Aorta (tissue), 5 donors: ENCODE results near the gene B4GALNT4. TPM values are rescaled to one million over a fixed set of nuclear protein-coding genes. Genes with fewer than 3 reads are reported as not detected.
"Not testable (repeated sequence)": the region's sequence is repeated elsewhere in the genome, so short reads cannot be mapped to it uniquely, and the experiment has no call there.

Experiments
- ATAC-seq: fragments of 200-7000 bp; cut with Tn5 transposase; one replicate; pipeline ENCODE4 v1.9.1; 2022; ENCODE audit warnings: moderate library complexity; ENCODE audit not compliant: low FRiP score
- DNase-seq, 2 donors: peaks; one replicate each; pipeline ENCODE4 v3.0.0-alpha.2; 2020
- H3K27ac ChIP-seq, 2 donors: one replicate each; pipeline ENCODE4 v1.5.1; 2013; ENCODE audit warnings: low read length in 2 of 2, mild to moderate bottlenecking in 2 of 2, moderate library complexity in 2 of 2, control low read depth in 1 of 2, inconsistent platforms in 1 of 2, low read depth in 1 of 2
- H3K27me3 ChIP-seq, 2 donors: one replicate each; pipeline ENCODE4 v1.6.1; 2013; ENCODE audit warnings: control low read depth in 1 of 2, low read length in 1 of 2, mild to moderate bottlenecking in 1 of 2, moderate library complexity in 1 of 2; ENCODE audit not compliant: insufficient read depth in 2 of 2, control insufficient read depth in 1 of 2
- H3K36me3 ChIP-seq, 2 donors: one replicate each; pipeline ENCODE4 v1.6.1; 2013; ENCODE audit warnings: control low read depth in 1 of 2, low read length in 1 of 2, mild to moderate bottlenecking in 1 of 2; ENCODE audit not compliant: insufficient read depth in 2 of 2, control insufficient read depth in 1 of 2
- H3K4me1 ChIP-seq, 2 donors: one replicate each; pipeline ENCODE4 v1.6.1; 2013; ENCODE audit warnings: low read length in 2 of 2, control low read depth in 1 of 2, mild to moderate bottlenecking in 1 of 2, moderate library complexity in 1 of 2; ENCODE audit not compliant: insufficient read depth in 2 of 2, control insufficient read depth in 1 of 2
- H3K4me3 ChIP-seq, 2 donors: one replicate each; pipeline ENCODE4 v1.5.1; 2013; ENCODE audit warnings: low read length in 2 of 2, control low read depth in 1 of 2, mild to moderate bottlenecking in 1 of 2
- H3K9me3 ChIP-seq: one replicate; pipeline ENCODE4 v1.6.1; 2013; ENCODE audit warnings: mild to moderate bottlenecking, low read length; ENCODE audit not compliant: control insufficient read depth
- WGBS, 2 donors: extraction: QIAGEN DNeasy Blood & Tissue Kit; methylation state at CpG; one replicate each; pipeline ENCODE4 v1.1.7; 2013; 5-methylcytosine and 5-hydroxymethylcytosine counted together
- intact Hi-C, 2 donors: fragments of 100-400 bp; cut with DNase I; formaldehyde crosslinking; loops; one replicate each; pipeline versions ENCODE4 v1.14.2 to v1.15.0; 2022
- polyA plus RNA-seq, 2 donors: library from polyadenylated mRNA; stranded (reverse); fragments of 200-250 nt; gene quantifications; one replicate each; pipeline ENCODE4 v1.2.3, GENCODE V29; 2013
- total RNA-seq, 2 donors: library from RNA; stranded (reverse); fragmentation: NEBNext Ultra II Directional; extraction: Animal tissue kit (Norgen Biotek cat#: 25700); gene quantifications; one replicate each; pipeline ENCODE4 v1.2.1, GENCODE V29; 2021
- donor health status: healthy with polysubstance abuse.
- donor health status: Bipolar disorder and iron deficiency.
- donor health status: DM: no; HTN: no; CAD: no.
- donor health status: DM: no; HTN: no; CAD: no.
- donor health status: DM: yes; HTN: yes; CAD: no.

The B4GALNT4 gene
- total and polyA plus RNA-seq, 4 donors = 0.38 to 4.6 (median 1.9) TPM

DNA sequence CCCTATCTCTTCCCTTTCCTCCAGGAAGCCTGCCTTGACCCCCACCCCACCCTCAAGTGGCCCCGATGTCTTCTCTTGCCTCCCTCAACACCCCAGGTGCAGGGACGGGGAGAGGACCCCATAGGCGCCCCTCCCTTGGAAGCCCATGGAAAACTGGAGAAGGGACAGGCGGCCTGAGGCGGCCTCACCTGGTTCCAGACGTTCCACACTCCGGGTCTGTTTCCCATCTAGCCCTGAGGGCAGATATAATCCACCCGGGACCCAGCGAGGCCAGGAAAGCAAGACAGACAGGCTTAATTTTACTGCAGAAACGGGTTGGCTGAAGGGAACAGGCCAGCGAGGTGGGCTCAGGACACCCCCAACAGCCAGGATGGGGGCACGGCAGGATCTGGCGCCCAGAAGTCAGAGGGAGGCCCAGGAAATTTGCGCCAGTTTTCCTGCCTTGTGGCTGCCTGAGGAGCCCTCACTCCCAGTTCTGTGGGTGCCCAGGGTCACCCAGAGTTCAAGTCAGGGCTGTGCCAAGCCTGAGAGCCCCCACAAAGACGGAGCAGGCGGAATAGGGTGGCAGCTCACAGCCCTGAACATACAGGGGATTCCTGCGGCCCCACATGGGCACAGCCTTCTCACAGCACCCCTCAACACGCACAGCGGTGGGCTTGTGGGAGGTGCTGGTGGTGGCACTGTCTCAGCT is 48.5 kb downstream of the B4GALNT4 start:
- no peaks in the 10 kb centered on the region for H3K27me3 ChIP-seq
- 51 to 53% methylated on average over 19 of the region's 19 CpGs for WGBS, 2 donors
- H3K9me3 ChIP-seq = no peaks in the 10 kb centered on the region
- ATAC-seq = no peak
- peak in 1 of 2 donors; percentile 41 for DNase-seq
- H3K27ac ChIP-seq = no peak overlapping the region
- no peaks in the 10 kb centered on the region for H3K36me3 ChIP-seq
- no peak overlapping the region for H3K4me3 ChIP-seq
- no peaks in the 10 kb centered on the region for H3K4me1 ChIP-seq
- intact Hi-C loops = no loop called here

DNA sequence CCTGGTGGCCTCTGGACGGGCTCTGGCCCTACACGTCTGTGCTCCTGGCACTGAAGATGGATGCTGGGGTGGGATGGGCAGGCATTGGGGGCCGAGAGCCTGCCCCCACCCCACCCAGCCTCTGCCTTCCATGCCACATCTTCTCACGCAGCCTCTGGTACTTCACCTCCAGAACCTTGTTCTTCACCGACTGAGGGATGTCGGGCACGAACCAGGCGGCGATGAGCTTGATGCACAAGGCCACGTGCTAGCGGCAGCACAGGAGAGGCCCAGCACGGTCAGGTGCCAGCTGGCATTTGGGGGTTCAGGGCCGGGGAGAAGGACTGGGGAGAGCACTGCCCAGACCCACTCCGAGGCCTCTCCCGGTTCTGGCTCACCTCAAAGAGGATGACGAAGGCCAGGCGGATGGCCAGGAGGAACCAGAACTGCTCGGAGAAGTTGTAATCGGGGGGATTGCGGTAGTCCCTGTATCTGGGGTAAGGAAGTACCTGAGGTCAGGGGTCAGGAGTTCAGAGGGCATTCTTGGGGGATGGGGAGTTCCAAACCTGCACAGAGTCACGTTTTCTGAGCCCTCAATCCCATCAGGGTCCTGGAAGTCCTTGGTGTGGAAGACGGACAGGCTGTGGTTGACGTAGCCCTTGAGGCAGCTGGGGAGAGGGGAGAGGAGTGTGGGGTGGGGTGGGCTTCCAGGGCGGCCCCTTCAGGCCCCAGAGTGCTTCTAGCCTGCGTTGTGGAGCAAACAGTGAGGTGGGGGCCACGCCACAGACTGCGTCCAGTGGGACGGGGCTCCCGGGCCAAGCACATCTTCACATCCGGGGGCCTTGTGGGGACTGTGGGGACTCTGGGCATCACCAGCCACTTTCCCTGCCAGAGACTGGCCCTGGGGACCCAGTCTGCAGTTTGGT is 49.3 kb downstream of the B4GALNT4 start:
- peak in 1 of 2 donors; percentile 40 for DNase-seq
- H3K36me3 ChIP-seq = no peaks in the 10 kb centered on the region
- no peak overlapping the region for H3K4me3 ChIP-seq
- no peaks in the 10 kb centered on the region for H3K9me3 ChIP-seq
- no peaks in the 10 kb centered on the region for H3K4me1 ChIP-seq
- WGBS, 2 donors = 86 to 90% methylated on average over 30 of the region's 30 CpGs
- no peak overlapping the region for H3K27ac ChIP-seq
- ATAC-seq = no peak
- H3K27me3 ChIP-seq = no peaks in the 10 kb centered on the region
- intact Hi-C loops = no loop called here

DNA sequence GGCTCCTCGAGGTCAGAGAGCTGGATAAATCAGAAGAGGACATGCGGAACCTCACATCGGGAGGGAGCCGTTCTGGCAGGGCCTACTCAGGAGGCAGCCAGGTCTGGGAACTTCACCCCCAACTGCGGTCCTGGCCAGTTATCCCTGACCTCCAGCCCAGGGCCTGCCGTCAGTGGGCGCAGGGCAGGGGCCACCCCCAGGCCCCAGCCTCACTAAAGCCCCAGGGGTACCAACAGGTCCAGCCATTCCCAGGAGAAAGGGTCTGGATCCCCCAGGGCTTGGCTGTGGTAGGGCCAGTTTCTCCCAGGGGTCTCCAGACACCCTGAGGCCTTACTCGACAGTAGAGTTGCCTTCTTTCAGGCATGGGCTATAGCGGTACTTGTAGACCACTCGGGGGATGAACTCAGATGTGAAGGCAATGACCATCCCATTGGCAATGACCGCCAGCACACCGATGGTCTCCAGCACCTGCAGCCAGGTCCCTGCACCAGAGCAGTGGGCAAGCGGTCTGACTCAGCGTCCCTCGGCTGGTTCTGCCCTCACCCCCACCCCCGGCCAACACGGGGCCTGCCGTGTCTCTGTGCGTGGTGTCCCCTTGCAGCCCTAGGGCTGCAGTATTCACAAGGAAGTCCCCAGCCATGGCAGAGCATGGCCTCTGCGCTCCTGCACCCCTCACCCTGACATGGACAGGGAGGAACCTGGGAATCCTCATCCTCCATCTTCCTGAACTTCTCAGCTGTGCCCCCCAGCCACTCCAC is 50.1 kb downstream of the B4GALNT4 start:
- no peaks in the 10 kb centered on the region for H3K4me1 ChIP-seq
- DNase-seq (peak in 1 of 2 donors; percentile 33), ATAC-seq (no peak)
- no peak overlapping the region for H3K4me3 ChIP-seq
- intact Hi-C loops = no loop called here
- H3K36me3 ChIP-seq = no peaks in the 10 kb centered on the region
- 82 to 84% methylated on average over 20 of the region's 20 CpGs for WGBS, 2 donors
- no peaks in the 10 kb centered on the region for H3K27me3 ChIP-seq
- no peaks in the 10 kb centered on the region for H3K9me3 ChIP-seq
- no peak overlapping the region for H3K27ac ChIP-seq

DNA sequence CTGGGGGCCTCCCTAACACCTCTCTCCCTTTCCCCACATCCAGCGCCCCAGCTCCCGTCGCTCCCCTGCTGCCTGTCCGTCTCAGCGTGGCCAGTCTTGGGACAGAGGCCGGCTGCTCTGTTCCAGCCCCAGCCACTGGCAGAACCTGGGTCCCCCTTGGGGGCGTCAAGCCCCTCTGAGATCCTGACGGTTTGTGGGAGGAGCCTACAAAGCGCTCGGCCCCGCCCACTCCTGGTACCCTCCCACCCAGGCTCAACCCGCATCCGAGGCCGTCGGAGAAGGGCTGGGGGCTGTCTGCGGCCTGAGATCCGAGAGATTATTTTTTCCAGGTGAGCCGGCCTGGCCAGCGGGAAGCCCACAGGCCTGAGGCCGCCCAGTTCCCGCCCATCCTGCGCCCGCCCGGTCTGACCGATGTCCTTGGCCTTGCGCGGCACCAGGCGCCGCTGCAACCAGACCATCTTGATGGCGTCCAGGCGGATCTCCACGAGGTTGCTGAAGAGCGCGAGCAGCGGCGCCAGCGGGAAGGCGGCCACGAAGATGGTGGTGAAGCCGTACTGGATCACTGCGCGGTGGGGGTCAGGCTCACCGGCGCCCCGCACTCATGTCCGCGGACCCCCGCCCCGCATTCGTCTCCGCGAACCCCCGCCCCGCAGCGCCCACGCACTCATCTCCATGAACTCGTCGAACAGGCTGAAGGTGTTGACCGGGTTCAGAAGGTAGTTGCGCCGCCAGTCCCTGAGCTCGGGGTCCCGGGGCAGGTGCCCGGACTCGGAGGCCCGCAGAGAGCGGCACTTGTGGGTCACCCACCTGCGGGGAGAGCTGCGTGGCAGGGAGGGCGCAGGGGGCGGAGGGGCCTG is 51.0 kb downstream of the B4GALNT4 start:
- Histone ChIP-seq H3K4me1 (no peaks in the 10 kb centered on the region), H3K4me3 (no peak overlapping the region), H3K36me3 (no peaks in the 10 kb centered on the region), H3K27me3 (no peaks in the 10 kb centered on the region), H3K27ac (no peak overlapping the region), H3K9me3 (no peaks in the 10 kb centered on the region)
- no peak for ATAC-seq
- WGBS, 2 donors = 37 to 54% methylated on average over 67 to 71 of the region's 71 CpGs
- DNase-seq = peak in 1 of 2 donors; percentile 49
- intact Hi-C loops = no loop called here

DNA sequence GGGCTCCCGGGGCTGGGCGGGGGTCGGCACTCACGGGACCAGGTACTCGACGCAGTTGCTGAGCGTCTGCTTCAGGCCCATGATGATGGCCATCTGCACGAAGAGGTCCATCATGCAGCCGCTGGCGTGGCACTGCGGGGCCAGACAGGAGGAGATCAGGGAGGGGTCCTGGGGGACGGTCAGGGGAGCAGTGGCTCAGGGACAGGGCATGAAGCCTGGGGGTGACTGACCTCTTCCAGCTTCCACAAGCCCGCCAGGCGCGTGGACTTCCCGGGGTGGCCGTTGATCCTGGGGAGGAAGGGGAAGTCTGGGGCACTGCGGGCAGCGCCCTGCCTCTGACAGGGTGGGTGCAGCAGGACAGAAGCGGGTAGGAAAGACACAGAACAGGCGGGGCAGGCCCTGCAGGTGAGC is 51.6 kb downstream of the B4GALNT4 start:
- H3K4me1 ChIP-seq = no peaks in the 10 kb centered on the region
- no peaks in the 10 kb centered on the region for H3K27me3 ChIP-seq
- H3K27ac ChIP-seq = no peak overlapping the region
- intact Hi-C loops = no loop called here
- H3K4me3 ChIP-seq = no peak overlapping the region
- no peaks in the 10 kb centered on the region for H3K9me3 ChIP-seq
- no peaks in the 10 kb centered on the region for H3K36me3 ChIP-seq
- ATAC-seq = no peak
- DNase-seq = peak; percentile 44 to 74
- 88% methylated on average over 19 to 21 of the region's 21 CpGs for WGBS, 2 donors

DNA sequence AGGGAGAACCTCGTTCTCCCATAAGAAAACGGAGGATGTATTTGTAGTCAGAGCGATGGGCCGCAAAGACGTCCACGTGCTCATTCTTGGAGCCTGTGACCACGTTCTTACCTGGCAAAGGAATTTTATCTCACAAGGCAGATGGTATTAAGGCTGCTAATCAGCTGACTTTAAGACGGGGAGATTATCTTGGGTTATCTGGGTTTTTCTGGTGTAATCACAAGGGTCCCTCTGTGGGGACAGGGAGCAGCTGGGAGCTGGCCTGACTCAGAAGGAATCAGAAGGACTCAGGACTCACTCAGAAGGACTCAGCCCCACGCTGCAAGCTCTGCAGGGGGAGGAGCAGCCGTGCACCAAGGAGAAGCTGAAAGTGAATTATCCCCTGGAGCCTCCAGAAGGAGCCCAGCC is 53.0 kb downstream of the B4GALNT4 start:
- no peak for ATAC-seq
- WGBS, 2 donors = 77 to 84% methylated on average over 10 of the region's 10 CpGs
- Histone ChIP-seq H3K36me3 (no peaks in the 10 kb centered on the region), H3K27ac (no peak overlapping the region), H3K9me3 (no peaks in the 10 kb centered on the region), H3K27me3 (no peaks in the 10 kb centered on the region), H3K4me3 (no peak overlapping the region), H3K4me1 (no peaks in the 10 kb centered on the region)
- intact Hi-C loops = no loop called here
- DNase-seq = peak in 1 of 2 donors; percentile 12

GRCh38 chr11:424232-424631 is 54.9 kb downstream of the B4GALNT4 start:
- intact Hi-C loops = no loop called here
- ATAC-seq (no peak), DNase-seq (no peak)
- 87 to 89% methylated on average over 4 of the region's 4 CpGs for WGBS, 2 donors
- no peaks in the 10 kb centered on the region for H3K27me3 ChIP-seq
- no peaks in the 10 kb centered on the region for H3K4me1 ChIP-seq
- H3K36me3 ChIP-seq = no peaks in the 10 kb centered on the region
- H3K4me3 ChIP-seq = no peak overlapping the region
- H3K9me3 ChIP-seq = no peaks in the 10 kb centered on the region
- no peak overlapping the region for H3K27ac ChIP-seq

GRCh38 chr11:424766-425165 is 55.5 kb downstream of the B4GALNT4 start:
- WGBS, 2 donors = 42 to 49% methylated on average over 21 to 39 of the region's 45 CpGs
- intact Hi-C loops, ATAC-seq, H3K27me3 ChIP-seq, H3K9me3 ChIP-seq, H3K4me1 ChIP-seq, H3K4me3 ChIP-seq, H3K36me3 ChIP-seq, H3K27ac ChIP-seq, DNase-seq: not testable (repeated sequence)
